ENCODE measurements around the gene NFAT5. TPM values are rescaled to one million over a fixed set of nuclear protein-coding genes. Genes with fewer than 3 reads are reported as not detected.
"Not testable (repeated sequence)": the region's sequence is repeated elsewhere in the genome, so short reads cannot be mapped to it uniquely, and the experiment has no call there.

Gene NFAT5
- total and polyA plus RNA-seq, 9 of the 15 experiments (the other 6 are each of a cell fraction or from before 2014, with no cell fraction given) = 0.78 to 20.5 (median 12.4) TPM

GRCh38 chr16:69729030-69729429, 163.3 kb downstream of the NFAT5 start:
- H3K4me3 ChIP-seq; H3K27me3 ChIP-seq (ENCODE audit: control insufficient read depth in 2 of 2, insufficient read depth in 2 of 2, low read length in 2 of 2); H3K9me1 ChIP-seq (ENCODE audit: control insufficient read depth, insufficient read depth, low read length); H3K36me3 ChIP-seq (ENCODE audit: control insufficient read depth, insufficient read depth, low read length); H3K9me3 ChIP-seq (replicated peaks; ENCODE audit: control insufficient read depth, insufficient read depth, low read depth, low read length); DNase-seq (ENCODE audit: extremely low read depth in 1 of 4, low spot score in 3 of 4); BruUV-seq (replicated peaks); CTCF ChIA-PET (ENCODE audit: low intra/inter-chr PET ratio); intact Hi-C loops (cut with micrococcal nuclease); H3K27ac ChIP-seq (ENCODE audit: extremely low read depth, low read depth, low read length); H4K20me1 ChIP-seq (replicated peaks; ENCODE audit: control insufficient read depth, insufficient read depth, low read length); ATAC-seq; in situ Hi-C loops (cut with MboI); FAIRE-seq: not testable (repeated sequence)
- POLR2A ChIA-PET = interaction anchor here (1.0 to 8.6 kb wide), 5 partner anchors 8 to 21 kb away, joined by 3 to 66 read pairs (median 3); no protein-coding TSS in a partner anchor
- peak overlapping the region; percentile 72; the same call in 1 of the 2 replicates for H2AFZ ChIP-seq (ENCODE audit: low read depth, low read length)
- H3K79me2 ChIP-seq (ENCODE audit: control insufficient read depth, insufficient read depth, low read length) = peaks cover 40% of the 10 kb centered on the region
- H3K4me2 ChIP-seq (ENCODE audit: insufficient read depth, low read length) = peak overlapping the region; percentile 99; the same call in 1 of the 2 replicates
- TF ChIP-seq ZNF121 (CRISPR knock-in tag; conservative IDR thresholded peaks at IDR 0.05) = 0 out of 2 replicates have a peak, but pooled peaks have one; percentile 36
- 73% methylated on average over 4 of the region's 4 CpGs for WGBS (ENCODE audit: insufficient coverage, low coverage, missing lambda C conversion rate)
- H3K4me1 ChIP-seq (replicated peaks in 1 of 2; ENCODE audit: control insufficient read depth in 2 of 2, insufficient read depth in 2 of 2, low read length in 2 of 2) = peaks cover 19 to 27% of the 10 kb centered on the region in 2 experiments; a peak in 4 of 5 replicates
- peak overlapping the region in 1 of 2 experiments; percentile 89; a peak in 1 of 4 replicates for H3K9ac ChIP-seq (ENCODE audit: insufficient read depth in 1 of 2, low read depth in 2 of 2, low read length in 2 of 2)

- 80% methylated on average over 5 of the region's 5 CpGs for whole genome bisulfite sequencing (ENCODE audit: insufficient coverage, low coverage, missing lambda C conversion rate)
- H2AFZ ChIP-seq (ENCODE audit: low read depth, low read length); H3K27me3 ChIP-seq (ENCODE audit: control insufficient read depth in 2 of 2, insufficient read depth in 2 of 2, low read length in 2 of 2); H3K9me1 ChIP-seq (ENCODE audit: control insufficient read depth, insufficient read depth, low read length); FAIRE-seq; H3K36me3 ChIP-seq (ENCODE audit: control insufficient read depth, insufficient read depth, low read length); H4K20me1 ChIP-seq (replicated peaks; ENCODE audit: control insufficient read depth, insufficient read depth, low read length); H3K9ac ChIP-seq (ENCODE audit: insufficient read depth in 1 of 2, low read depth in 2 of 2, low read length in 2 of 2); CTCF ChIA-PET (ENCODE audit: low intra/inter-chr PET ratio); ATAC-seq; intact Hi-C loops (cut with micrococcal nuclease); H3K9me3 ChIP-seq (replicated peaks; ENCODE audit: control insufficient read depth, insufficient read depth, low read depth, low read length); DNase-seq (ENCODE audit: extremely low read depth in 1 of 4, low spot score in 3 of 4); H3K27ac ChIP-seq (ENCODE audit: extremely low read depth, low read depth, low read length); H3K4me3 ChIP-seq; H3K4me2 ChIP-seq (ENCODE audit: insufficient read depth, low read length); BruUV-seq (replicated peaks); in situ Hi-C loops (cut with MboI): not testable (repeated sequence)
- peaks cover 23% of the 10 kb centered on the region for H3K79me2 ChIP-seq (ENCODE audit: control insufficient read depth, insufficient read depth, low read length)
- peaks cover 9 to 19% of the 10 kb centered on the region in 2 experiments; a peak in 4 of 5 replicates for H3K4me1 ChIP-seq (replicated peaks in 1 of 2; ENCODE audit: control insufficient read depth in 2 of 2, insufficient read depth in 2 of 2, low read length in 2 of 2)
- TF ChIP-seq RBM25 (IDR thresholded peaks at IDR 0.05; ENCODE audit: low read depth, low read length, severe bottlenecking) = peak; percentile 18
- peak; percentile 77; the same call in 1 of the 2 replicates for TF ChIP-seq ZNF121 (CRISPR knock-in tag; conservative IDR thresholded peaks at IDR 0.05)
- POLR2A ChIA-PET = interaction anchor here (0.7 kb wide), 1 partner anchor 9 kb away, joined by 4 read pairs; no protein-coding TSS in a partner anchor
These were observed 165.5 kb downstream of the NFAT5 start for GRCh38 chr16:69731280-69731679.

Measured in K562 (cell line).